ENCODE measurements around the gene PCDHGC3.

DNA sequence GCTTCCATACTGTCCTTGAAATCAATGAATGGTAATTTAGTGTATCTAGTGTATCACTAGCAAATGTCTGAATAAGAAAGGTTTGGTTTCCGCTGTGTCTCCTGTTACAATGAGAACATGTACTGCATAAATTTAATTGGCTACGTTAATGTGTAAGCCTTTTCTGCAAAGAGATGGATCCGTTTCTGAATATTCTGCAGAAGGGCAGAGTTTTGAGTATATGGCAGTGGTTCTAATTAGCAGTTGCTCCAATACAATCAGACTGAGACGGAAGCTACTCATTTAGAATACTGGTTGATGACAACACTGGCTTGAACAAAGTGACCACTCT is 8.5 kb downstream of the PCDHGC3 start:
- TF ChIP-seq HDGF (IDR thresholded peaks at IDR 0.05; ENCODE audit: borderline replicate concordance) (no peak), SP1 (IDR thresholded peaks at IDR 0.05) (no peak), FOXA1 (IDR thresholded peaks at IDR 0.05) (no peak), ELF4 (IDR thresholded peaks at IDR 0.05) (no peak), BHLHE40 (IDR thresholded peaks at IDR 0.05; ENCODE audit: borderline replicate concordance) (no peak), ARNT (IDR thresholded peaks at IDR 0.05) (no peak), CTBP1 (IDR thresholded peaks at IDR 0.05; ENCODE audit: borderline replicate concordance) (no peak), L3MBTL2 (conservative IDR thresholded peaks at IDR 0.05) (no peak), TARDBP (IDR thresholded peaks at IDR 0.05) (no peak), NFRKB (IDR thresholded peaks at IDR 0.05) (no peak), FOXK2 (IDR thresholded peaks at IDR 0.05) (no peak), SUZ12 (IDR thresholded peaks at IDR 0.05) (no peak)
